ENCODE measurements around the gene SMIM10L2A.

- no peak for TF ChIP-seq YY1 (IDR thresholded peaks at IDR 0.05; ENCODE audit: low read depth)
- TF ChIP-seq RAD21 (IDR thresholded peaks at IDR 0.05; ENCODE audit: low read depth), result no peak
Measured at GRCh38 chrX:135420831-135421230, 913 bp upstream of the SMIM10L2A start.
